ENCODE measurements around the gene CLIC4. TPM values are rescaled to one million over a fixed set of nuclear protein-coding genes. Genes with fewer than 3 reads are reported as not detected.
A peak's percentile ranks its signal among the peaks of the same experiment; 100 is the strongest.

CLIC4 gene
- total RNA-seq, 1 experiment from 2014 or later: 230 TPM

DNA sequence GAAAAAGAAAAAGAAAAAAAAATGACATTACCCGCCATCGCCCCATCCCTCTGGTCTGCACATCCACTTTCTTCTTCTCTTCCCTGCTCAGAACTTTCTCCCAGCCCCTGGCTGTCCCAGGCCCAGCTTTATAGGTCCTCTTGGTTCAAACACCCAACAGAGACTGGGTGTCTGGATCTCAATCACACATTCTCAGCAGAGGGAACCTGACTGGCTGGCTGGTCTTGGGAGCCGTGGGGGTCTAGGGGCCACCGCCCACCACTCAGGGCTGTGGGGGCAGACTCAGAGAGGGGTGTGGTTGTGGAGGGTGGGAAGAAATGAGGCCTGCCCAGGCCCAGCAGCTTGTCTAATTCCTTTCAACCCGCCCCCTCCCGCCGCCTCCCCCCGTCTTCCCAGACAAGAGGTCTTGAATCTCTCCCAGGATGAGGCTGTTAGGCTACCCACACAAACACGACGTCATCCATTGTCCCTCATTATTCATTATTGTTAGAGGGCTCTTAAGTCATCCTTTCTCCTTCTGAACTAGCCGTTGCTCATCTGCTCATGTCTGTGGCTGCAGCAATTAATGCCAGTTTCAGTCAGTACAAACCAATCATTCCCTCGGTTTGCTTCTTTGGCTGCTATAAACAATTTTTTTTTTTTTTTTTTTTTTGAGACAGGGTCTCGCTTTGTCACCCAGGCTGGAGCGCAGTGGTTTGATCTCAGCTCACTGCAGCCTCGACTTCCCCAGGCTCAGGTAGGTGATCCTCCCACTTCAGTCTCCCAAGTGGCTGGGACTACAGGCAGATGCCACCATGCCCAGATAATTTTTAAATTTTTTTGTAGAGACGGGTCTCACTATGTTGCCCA lies 40.6 kb upstream of the CLIC4 start:
- Histone ChIP-seq H2BK20ac (ENCODE audit: low read depth, low read length, poor library complexity, severe bottlenecking) (no peak overlapping the region), H3K56ac (ENCODE audit: insufficient read length, low read depth, low read length) (no peak overlapping the region), H2BK12ac (ENCODE audit: insufficient read length, low read depth, low read length) (no peak overlapping the region), H3K4me2 (ENCODE audit: insufficient read depth, insufficient read length, low read length) (no peak overlapping the region), H3K9me3 (ENCODE audit: control insufficient read depth, low read depth, low read length) (no peaks in the 10 kb centered on the region), H3K79me2 (ENCODE audit: insufficient read depth, low read length) (no peaks in the 10 kb centered on the region), H3K14ac (ENCODE audit: insufficient read depth, low read length) (no peak overlapping the region), H2BK15ac (ENCODE audit: low read depth, low read length) (no peak overlapping the region), H3K4me1 (ENCODE audit: insufficient read depth, low read length) (peaks cover 4% of the 10 kb centered on the region; the same call in 1 of the 2 replicates), H3T11ph (ENCODE audit: low read length) (no peak overlapping the region), H4K5ac (ENCODE audit: insufficient read length, low read depth, low read length) (no peak overlapping the region), H2BK120ac (ENCODE audit: low read depth, low read length, poor library complexity, severe bottlenecking) (no peak overlapping the region), H3K23me2 (ENCODE audit: insufficient read length, low read depth, low read length, poor library complexity, severe bottlenecking) (no peaks in the 10 kb centered on the region), H3K18ac (ENCODE audit: insufficient read length, low read depth, low read length) (no peak overlapping the region), H3K9ac (ENCODE audit: extremely low read depth, insufficient read length, low read length) (no peak overlapping the region), H3K27me3 (ENCODE audit: insufficient read depth, low read length) (no peaks in the 10 kb centered on the region), H2AFZ (ENCODE audit: low read length) (no peak overlapping the region), H2BK5ac (ENCODE audit: insufficient read length, low read length) (no peak overlapping the region), H3K79me1 (ENCODE audit: insufficient read depth, low read depth, low read length, poor library complexity, severe bottlenecking) (no peaks in the 10 kb centered on the region), H3K27ac (ENCODE audit: insufficient read length, low read depth, low read length) (no peak overlapping the region), H4K91ac (ENCODE audit: insufficient read length, low read depth, low read length) (no peak overlapping the region), H4K20me1 (ENCODE audit: control insufficient read depth, insufficient read depth, insufficient read length) (no peaks in the 10 kb centered on the region), H4K8ac (replicated peaks; ENCODE audit: insufficient read length, low read depth, low read length) (no peak overlapping the region), H3K4ac (ENCODE audit: low read depth, low read length) (no peak overlapping the region), H2AK5ac (ENCODE audit: insufficient read length, low read length) (no peak overlapping the region), H3K23ac (ENCODE audit: insufficient read length, low read depth, low read length) (no peak overlapping the region)
- Mint-ChIP-seq H3K4me3 (no peak overlapping the region), H3K36me3 (ENCODE audit: insufficient read depth in 1 of 3, low read depth in 3 of 3) (peaks cover 0 to 3% (median 0%) of the 10 kb centered on the region in 3 experiments; a peak in 3 of 7 replicates), H3K27me3 (ENCODE audit: low read depth) (no peaks in the 10 kb centered on the region; the same call in 1 of the 2 replicates), H3K9me3 (no peaks in the 10 kb centered on the region; a peak in 1 of 5 replicates), H3K27ac (peak overlapping the region; percentile 81 to 93 (median 87); a peak in 5 of 7 replicates), H3K4me1 (peaks cover 36 to 41% of the 10 kb centered on the region in 2 experiments)
- no CpG with 5 or more reads among the region's 16 CpGs for WGBS (ENCODE audit: extremely low coverage, insufficient read length, low lambda C conversion rate)
- DNase-seq: peak; percentile 49
- TF ChIP-seq, protein P1, sequence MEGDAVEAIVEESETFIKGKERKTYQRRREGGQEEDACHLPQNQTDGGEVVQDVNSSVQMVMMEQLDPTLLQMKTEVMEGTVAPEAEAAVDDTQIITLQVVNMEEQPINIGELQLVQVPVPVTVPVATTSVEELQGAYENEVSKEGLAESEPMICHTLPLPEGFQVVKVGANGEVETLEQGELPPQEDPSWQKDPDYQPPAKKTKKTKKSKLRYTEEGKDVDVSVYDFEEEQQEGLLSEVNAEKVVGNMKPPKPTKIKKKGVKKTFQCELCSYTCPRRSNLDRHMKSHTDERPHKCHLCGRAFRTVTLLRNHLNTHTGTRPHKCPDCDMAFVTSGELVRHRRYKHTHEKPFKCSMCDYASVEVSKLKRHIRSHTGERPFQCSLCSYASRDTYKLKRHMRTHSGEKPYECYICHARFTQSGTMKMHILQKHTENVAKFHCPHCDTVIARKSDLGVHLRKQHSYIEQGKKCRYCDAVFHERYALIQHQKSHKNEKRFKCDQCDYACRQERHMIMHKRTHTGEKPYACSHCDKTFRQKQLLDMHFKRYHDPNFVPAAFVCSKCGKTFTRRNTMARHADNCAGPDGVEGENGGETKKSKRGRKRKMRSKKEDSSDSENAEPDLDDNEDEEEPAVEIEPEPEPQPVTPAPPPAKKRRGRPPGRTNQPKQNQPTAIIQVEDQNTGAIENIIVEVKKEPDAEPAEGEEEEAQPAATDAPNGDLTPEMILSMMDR (conservative IDR thresholded peaks at IDR 0.05): no peak

Measured in H9 (cell line).